ENCODE results near the gene ATP10A.

The ATP10A gene

GRCh38 chr15:25631971-25632370 is 231.2 kb downstream of the ATP10A start:
- DNase-seq = no peak
